ENCODE data around the gene TMEM86B.

DNA sequence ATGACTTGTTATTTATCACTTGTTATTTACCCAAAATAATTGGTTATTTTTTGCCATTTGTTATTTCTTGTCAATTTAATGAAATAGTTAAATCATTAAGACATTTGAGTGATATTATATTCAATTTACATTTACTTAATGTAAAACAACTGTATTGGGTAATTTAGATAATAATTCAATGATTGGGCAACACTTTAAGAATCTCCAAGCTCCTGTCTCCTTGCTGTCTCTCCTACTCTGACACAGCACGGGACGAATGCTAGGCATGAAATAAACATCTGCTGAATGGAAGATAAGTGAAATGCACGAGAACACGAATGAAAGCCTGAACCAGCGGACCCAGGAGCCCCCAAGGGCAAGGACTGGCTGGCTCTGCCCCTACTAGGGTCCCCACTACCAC is 36.0 kb upstream of the TMEM86B start:
- TF ChIP-seq CTCF (IDR thresholded peaks at IDR 0.05) = no peak
- no peak for TF ChIP-seq POLR2A (IDR thresholded peaks at IDR 0.05)

Measured in thyroid gland (tissue), 4 donors.